Natural killer cell (primary cell): ENCODE results near the gene WDR44. TPM values are rescaled to one million over a fixed set of nuclear protein-coding genes. Genes with fewer than 3 reads are reported as not detected.

Experiments
- ATAC-seq, 3 donors: fragments of 150-1000 bp in 2 of 3; fragments of 200-7000 bp in 1 of 3; cut with Tn5 transposase; 1 replicate in 1 of 3; 2 replicates in 2 of 3; pipeline ENCODE4 v1.10.0; 2021; ENCODE audit warnings: mild to moderate bottlenecking in 2 of 3, moderate library complexity in 2 of 3
- DNase-seq, 2 donors: peaks; one replicate each; pipeline versions ENCODE4 v3.0.0 to v3.0.0-alpha.2; 2013 to 2021; ENCODE audit warnings: mixed read lengths in 1 of 2
- H3K27ac ChIP-seq: one replicate; pipeline ENCODE4 v1.5.1; 2013; ENCODE audit warnings: mild to moderate bottlenecking, low read length
- H3K27me3 ChIP-seq: one replicate; pipeline ENCODE4 v1.6.1; 2013; ENCODE audit warnings: low read length; ENCODE audit not compliant: control insufficient read depth, insufficient read depth
- H3K36me3 ChIP-seq: one replicate; pipeline ENCODE4 v1.6.1; 2013; ENCODE audit warnings: low read length; ENCODE audit not compliant: control insufficient read depth, insufficient read depth
- H3K4me1 ChIP-seq: one replicate; pipeline ENCODE4 v1.6.1; 2013; ENCODE audit warnings: low read length; ENCODE audit not compliant: control insufficient read depth, insufficient read depth
- H3K4me3 ChIP-seq: one replicate; pipeline ENCODE4 v1.5.1; 2013; ENCODE audit warnings: low read length
- H3K9me3 ChIP-seq: one replicate; pipeline ENCODE4 v1.6.1; 2013; ENCODE audit warnings: low read length; ENCODE audit not compliant: control insufficient read depth, insufficient read depth
- H3K27ac Mint-ChIP-seq, 2 donors: one replicate each; pipeline ENCODE4 v1.8.0; 2022; ENCODE audit warnings: mild to moderate bottlenecking in 2 of 2, mixed read lengths in 2 of 2, moderate library complexity in 1 of 2
- H3K27me3 Mint-ChIP-seq, 2 donors: one replicate each; pipeline ENCODE4 v1.8.0; 2022; ENCODE audit warnings: low read depth in 2 of 2, mixed read lengths in 2 of 2
- H3K36me3 Mint-ChIP-seq: one replicate; pipeline ENCODE4 v1.8.0; 2022; ENCODE audit warnings: mixed read lengths
- H3K4me1 Mint-ChIP-seq, 2 donors: one replicate each; pipeline ENCODE4 v1.8.0; 2022; ENCODE audit warnings: mixed read lengths in 2 of 2
- H3K4me3 Mint-ChIP-seq: one replicate; pipeline ENCODE4 v1.8.0; 2022; ENCODE audit warnings: mild to moderate bottlenecking, moderate library complexity, mixed read lengths
- H3K9me3 Mint-ChIP-seq, 2 donors: one replicate each; pipeline ENCODE4 v1.8.0; 2022; ENCODE audit warnings: mixed read lengths in 2 of 2
- WGBS: methylation state at CpG from one replicate; pipeline ENCODE4 v1.1.7; 2013; ENCODE audit warnings: missing lambda C conversion rate; ENCODE audit not compliant: insufficient coverage; 5-methylcytosine and 5-hydroxymethylcytosine counted together
- intact Hi-C: fragments of 100-400 bp; cut with micrococcal nuclease; formaldehyde crosslinking; loops from one replicate; pipeline ENCODE4 v1.14.2; 2022
- total RNA-seq, 4 donors: library from RNA; stranded (reverse); fragments of 120-200 nt in 1 of 4; gene quantifications; one replicate each; pipeline versions ENCODE4 v1.2.3 to v1.2.4, GENCODE V29; 2013 to 2022
- TF ChIP-seq, protein P1 (sequence below): fragments of 200-600 bp; IDR thresholded peaks from one replicate; pipeline ENCODE4 v1.8.0; 2022; ENCODE audit warnings: antibody characterized with exemption

WDR44 gene
- total RNA-seq, 3 donors from 2014 or later (not counting 1 experiment from before 2014, with no cell fraction given): 14.6 to 17.5 (median 16.0) TPM

GRCh38 chrX:118355225-118355920, 9.5 kb downstream of the WDR44 start:
- peak overlapping the region in 1 of 2 donors; percentile 74 for H3K27ac Mint-ChIP-seq
- Histone ChIP-seq H3K9me3 (no peaks in the 10 kb centered on the region), H3K4me1 (peaks cover 8% of the 10 kb centered on the region), H3K27me3 (no peaks in the 10 kb centered on the region), H3K27ac (no peak overlapping the region), H3K4me3 (no peak overlapping the region), H3K36me3 (no peaks in the 10 kb centered on the region)
- no CpG with 5 or more reads among the region's 2 CpGs for WGBS
- H3K4me3 Mint-ChIP-seq: no peak overlapping the region
- no peak for DNase-seq
- intact Hi-C loops: no loop called here
- no peaks in the 10 kb centered on the region for H3K36me3 Mint-ChIP-seq
- no peak for ATAC-seq
- H3K27me3 Mint-ChIP-seq: no peaks in the 10 kb centered on the region
- peaks cover 18 to 29% of the 10 kb centered on the region in 2 donors for H3K4me1 Mint-ChIP-seq
- no peaks in the 10 kb centered on the region for H3K9me3 Mint-ChIP-seq
- TF ChIP-seq, protein P1, sequence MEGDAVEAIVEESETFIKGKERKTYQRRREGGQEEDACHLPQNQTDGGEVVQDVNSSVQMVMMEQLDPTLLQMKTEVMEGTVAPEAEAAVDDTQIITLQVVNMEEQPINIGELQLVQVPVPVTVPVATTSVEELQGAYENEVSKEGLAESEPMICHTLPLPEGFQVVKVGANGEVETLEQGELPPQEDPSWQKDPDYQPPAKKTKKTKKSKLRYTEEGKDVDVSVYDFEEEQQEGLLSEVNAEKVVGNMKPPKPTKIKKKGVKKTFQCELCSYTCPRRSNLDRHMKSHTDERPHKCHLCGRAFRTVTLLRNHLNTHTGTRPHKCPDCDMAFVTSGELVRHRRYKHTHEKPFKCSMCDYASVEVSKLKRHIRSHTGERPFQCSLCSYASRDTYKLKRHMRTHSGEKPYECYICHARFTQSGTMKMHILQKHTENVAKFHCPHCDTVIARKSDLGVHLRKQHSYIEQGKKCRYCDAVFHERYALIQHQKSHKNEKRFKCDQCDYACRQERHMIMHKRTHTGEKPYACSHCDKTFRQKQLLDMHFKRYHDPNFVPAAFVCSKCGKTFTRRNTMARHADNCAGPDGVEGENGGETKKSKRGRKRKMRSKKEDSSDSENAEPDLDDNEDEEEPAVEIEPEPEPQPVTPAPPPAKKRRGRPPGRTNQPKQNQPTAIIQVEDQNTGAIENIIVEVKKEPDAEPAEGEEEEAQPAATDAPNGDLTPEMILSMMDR: no peak

GRCh38 chrX:118356154-118356701, 10.3 kb downstream of the WDR44 start:
- no peaks in the 10 kb centered on the region for H3K9me3 Mint-ChIP-seq
- no peaks in the 10 kb centered on the region for H3K36me3 ChIP-seq
- intact Hi-C loops: no loop called here
- DNase-seq (no peak), ATAC-seq (no peak)
- no peaks in the 10 kb centered on the region for H3K36me3 Mint-ChIP-seq
- no peak overlapping the region for H3K4me3 ChIP-seq
- no peak overlapping the region for H3K27ac Mint-ChIP-seq
- no peak overlapping the region for H3K4me3 Mint-ChIP-seq
- peaks cover 22 to 31% of the 10 kb centered on the region in 2 donors for H3K4me1 Mint-ChIP-seq
- 85% methylated on average over 1 of the region's 2 CpGs for WGBS
- H3K27ac ChIP-seq: no peak overlapping the region
- H3K4me1 ChIP-seq: peaks cover 8% of the 10 kb centered on the region
- TF ChIP-seq, protein P1: no peak
- H3K9me3 ChIP-seq: no peaks in the 10 kb centered on the region
- H3K27me3 ChIP-seq: no peaks in the 10 kb centered on the region
- H3K27me3 Mint-ChIP-seq: no peaks in the 10 kb centered on the region

DNA sequence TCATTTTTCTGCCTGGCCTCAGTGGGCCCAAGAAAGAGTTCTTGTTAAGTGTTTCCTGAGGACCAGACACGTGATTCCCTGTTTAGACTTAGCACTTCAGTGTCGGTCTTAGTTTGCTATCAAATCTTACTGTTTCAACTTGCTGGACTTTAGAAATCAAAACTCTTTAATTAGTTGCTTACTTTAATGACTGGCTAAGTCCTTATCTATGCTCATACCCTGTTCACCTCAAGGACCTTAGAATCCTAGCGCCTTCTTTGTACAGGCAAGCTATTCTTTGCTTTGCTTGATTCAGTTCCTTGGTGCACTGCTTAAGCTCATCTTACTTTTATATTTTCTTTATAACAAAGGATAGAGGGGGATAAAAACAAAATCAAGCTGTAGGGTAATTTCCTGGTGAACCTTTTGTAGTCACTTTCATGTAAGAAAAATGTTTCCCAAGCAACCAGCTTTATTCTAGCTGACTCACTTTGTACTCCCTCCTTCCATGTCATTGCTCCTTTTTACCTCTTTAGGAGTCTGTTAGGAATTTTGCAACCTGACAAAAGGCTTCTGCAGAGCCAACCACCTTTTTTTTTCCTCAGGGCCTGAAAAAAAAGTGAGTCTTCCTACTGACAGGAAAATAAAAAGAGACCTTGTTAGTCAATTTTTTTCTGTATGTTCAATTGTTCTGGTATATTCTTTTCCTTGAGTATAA, 14.7 kb downstream of the WDR44 start:
- intact Hi-C loops: no loop called here
- peaks cover 19 to 21% of the 10 kb centered on the region in 2 donors for H3K4me1 Mint-ChIP-seq
- 89% methylated on average over 3 of the region's 3 CpGs for WGBS

More for the DNA sequence above, 14.7 kb downstream of the WDR44 start:
- DNase-seq (no peak), ATAC-seq (no peak)
- no peaks in the 10 kb centered on the region for H3K27me3 Mint-ChIP-seq
- H3K4me3 ChIP-seq: no peak overlapping the region
- no peak overlapping the region for H3K27ac Mint-ChIP-seq
- H3K36me3 ChIP-seq: no peaks in the 10 kb centered on the region
- H3K9me3 Mint-ChIP-seq: no peaks in the 10 kb centered on the region
- no peaks in the 10 kb centered on the region for H3K9me3 ChIP-seq
- H3K27me3 ChIP-seq: no peaks in the 10 kb centered on the region
- H3K27ac ChIP-seq: no peak overlapping the region
- no peak overlapping the region for H3K4me3 Mint-ChIP-seq
- H3K4me1 ChIP-seq: no peaks in the 10 kb centered on the region
- no peaks in the 10 kb centered on the region for H3K36me3 Mint-ChIP-seq
- TF ChIP-seq, protein P1: no peak
